WTC11 (cell line): Measurements from ENCODE around the gene CDCP1. TPM values are rescaled to one million over a fixed set of nuclear protein-coding genes. Genes with fewer than 3 reads are reported as not detected.

ENCODE experiments used
- ATAC-seq: fragments of 200-7000 bp; cut with Tn5 transposase; 2 replicates; pipeline ENCODE4 v1.10.0; 2021; ENCODE audit warnings: mild to moderate bottlenecking, moderate library complexity
- CTCF ChIA-PET: fragments of 300-600 bp; sonication (Branson Sonifier 250); formaldehyde crosslinking; loops from one replicate; lab custom pipeline; 2021; ENCODE audit warnings: antibody characterized with exemption; lab: Charles Lee
- POLR2A ChIA-PET: fragments of 350-600 bp; sonication (Branson Sonifier 250); formaldehyde crosslinking; loops from one replicate; lab custom pipeline; 2021; ENCODE audit warnings: antibody characterized with exemption; lab: Charles Lee
- DNase-seq: peaks from one replicate; pipeline ENCODE4 v3.0.0; 2021; ENCODE audit warnings: low spot score
- H3K27ac Mint-ChIP-seq: 2 replicates; pipeline ENCODE4 v1.8.0; 2021; ENCODE audit warnings: mixed read lengths
- H3K27me3 Mint-ChIP-seq: 2 replicates; pipeline ENCODE4 v1.8.0; 2021; ENCODE audit warnings: low read depth, mild to moderate bottlenecking, moderate library complexity, mixed read lengths
- H3K36me3 Mint-ChIP-seq: 2 replicates; pipeline ENCODE4 v1.8.0; 2021; ENCODE audit warnings: mixed read lengths
- H3K4me1 Mint-ChIP-seq: 2 replicates; pipeline ENCODE4 v1.8.0; 2022; ENCODE audit warnings: mixed read lengths
- H3K4me3 Mint-ChIP-seq: 2 replicates; pipeline ENCODE4 v1.8.0; 2021; ENCODE audit warnings: mild to moderate bottlenecking, moderate library complexity, mixed read lengths
- H3K9me3 Mint-ChIP-seq: 2 replicates; pipeline ENCODE4 v1.8.0; 2021; ENCODE audit warnings: mixed read lengths
- AR ChIP-seq: fragments of 250-450 bp; sonication (Bioruptor Pico); IDR thresholded peaks from 2 replicates; pipeline ENCODE4 v1.9.0; 2021; ENCODE audit warnings: mild to moderate bottlenecking
- ATF6 ChIP-seq: sonication (generic); formaldehyde crosslinking; IDR thresholded peaks from 2 replicates; pipeline ENCODE4 v1.8.1; 2023; ENCODE audit warnings: mild to moderate bottlenecking, missing genetic modification reagents
- ERG ChIP-seq: fragments of 250-450 bp; sonication (Bioruptor Pico); IDR thresholded peaks from 2 replicates; pipeline ENCODE4 v1.8.0; 2021; ENCODE audit warnings: mild to moderate bottlenecking
- ETV6 ChIP-seq: sonication (generic); formaldehyde crosslinking; IDR thresholded peaks from 2 replicates; pipeline ENCODE4 v1.8.1; 2022; ENCODE audit warnings: mild to moderate bottlenecking, missing genetic modification reagents
- FOXP4 ChIP-seq: sonication (generic); formaldehyde crosslinking; IDR thresholded peaks from 2 replicates; pipeline ENCODE4 v1.8.0; 2022; ENCODE audit warnings: mild to moderate bottlenecking, missing genetic modification reagents
- GABPB1 ChIP-seq: sonication (generic); formaldehyde crosslinking; IDR thresholded peaks from 2 replicates; pipeline ENCODE4 v1.8.1; 2023; ENCODE audit warnings: mild to moderate bottlenecking, missing genetic modification reagents
- GTF2I ChIP-seq: fragments of 250-450 bp; sonication (Bioruptor Pico); conservative IDR thresholded peaks from 2 replicates; pipeline ENCODE4 v1.4.0; 2021; ENCODE audit warnings: mild to moderate bottlenecking
- IRF2 ChIP-seq: sonication (generic); formaldehyde crosslinking; IDR thresholded peaks from 2 replicates; pipeline ENCODE4 v1.8.0; 2022; ENCODE audit warnings: low read depth, missing genetic modification reagents, borderline replicate concordance
- JUN ChIP-seq: sonication (generic); formaldehyde crosslinking; IDR thresholded peaks from 2 replicates; pipeline ENCODE4 v1.8.0; 2023; ENCODE audit warnings: mild to moderate bottlenecking, missing genetic modification reagents
- KAT7 ChIP-seq: sonication (generic); formaldehyde crosslinking; IDR thresholded peaks from 2 replicates; pipeline ENCODE4 v1.8.1; 2023; ENCODE audit warnings: missing genetic modification reagents, mild to moderate bottlenecking, borderline replicate concordance
- MAX ChIP-seq: sonication (generic); formaldehyde crosslinking; IDR thresholded peaks from 2 replicates; pipeline ENCODE4 v1.8.0; 2022; ENCODE audit warnings: mild to moderate bottlenecking, missing genetic modification reagents
- NFE2L1 ChIP-seq: sonication (generic); formaldehyde crosslinking; IDR thresholded peaks from 2 replicates; pipeline ENCODE4 v1.8.1; 2023; ENCODE audit warnings: missing genetic modification reagents
- NR1H2 ChIP-seq: sonication (generic); formaldehyde crosslinking; IDR thresholded peaks from 2 replicates; pipeline ENCODE4 v1.9.0; 2021; ENCODE audit warnings: mild to moderate bottlenecking, moderate library complexity, missing genetic modification reagents
- RELA ChIP-seq: sonication (generic); formaldehyde crosslinking; IDR thresholded peaks from 2 replicates; pipeline ENCODE4 v1.8.1; 2022; ENCODE audit warnings: missing genetic modification reagents, mild to moderate bottlenecking, borderline replicate concordance
- SP1 ChIP-seq: sonication (generic); formaldehyde crosslinking; conservative IDR thresholded peaks from 2 replicates; pipeline ENCODE4 v1.8.1; 2022; ENCODE audit warnings: missing genetic modification reagents
- TCF7 ChIP-seq: sonication (generic); formaldehyde crosslinking; IDR thresholded peaks from 2 replicates; pipeline ENCODE4 v1.8.0; 2022; ENCODE audit warnings: mild to moderate bottlenecking, low read depth, missing genetic modification reagents, moderate library complexity
- TP53 ChIP-seq: sonication (generic); formaldehyde crosslinking; IDR thresholded peaks from 2 replicates; pipeline ENCODE4 v1.8.1; 2023; ENCODE audit warnings: mild to moderate bottlenecking, missing genetic modification reagents
- USF1 ChIP-seq: sonication (generic); formaldehyde crosslinking; IDR thresholded peaks from 2 replicates; pipeline ENCODE4 v1.8.0; 2022; ENCODE audit warnings: mild to moderate bottlenecking, missing genetic modification reagents
- ZBTB43 ChIP-seq: sonication (generic); formaldehyde crosslinking; IDR thresholded peaks from 2 replicates; pipeline ENCODE4 v1.8.1; 2023; ENCODE audit warnings: mild to moderate bottlenecking, missing genetic modification reagents
- ZNF121 ChIP-seq: sonication (generic); formaldehyde crosslinking; IDR thresholded peaks from 2 replicates; pipeline ENCODE4 v1.8.0; 2023; ENCODE audit warnings: missing genetic modification reagents
- total RNA-seq: library from RNA; stranded (reverse); gene quantifications from 3 replicates; pipeline ENCODE4 v1.2.3, GENCODE V29; 2021

Gene CDCP1
- total RNA-seq, 1 experiment from 2014 or later = 14.6 TPM

- no peak for TF ChIP-seq GABPB1 (CRISPR knock-in tag)
- no peak for TF ChIP-seq ETV6 (CRISPR knock-in tag)
- no peak for TF ChIP-seq RELA
- TF ChIP-seq ERG (CRISPR knock-in tag) = no peak
- TF ChIP-seq, all 79 proteins: peak for 0
Measured at GRCh38 chr3:45183872-45184262, 37.7 kb upstream of the CDCP1 start (continued).

- DNase-seq (peak; percentile 19), ATAC-seq (peak; percentile 71)
- no peak for TF ChIP-seq IRF2 (CRISPR knock-in tag)
- peak; percentile 94 for TF ChIP-seq NFE2L1
- TF ChIP-seq MAX = 0 out of 2 replicates have a peak, but pooled peaks have one; percentile 42
- no peaks in the 10 kb centered on the region; the same call in 1 of the 2 replicates for H3K27me3 Mint-ChIP-seq
- H3K27ac Mint-ChIP-seq = peak overlapping the region; percentile 86
- ChIA-PET POLR2A (no interaction called here), CTCF (interaction anchor here (0.6 to 2.8 kb wide), 3 partner anchors 27 to 565 kb away, joined by 4 to 9 read pairs (median 5); no protein-coding TSS in a partner anchor)
- H3K36me3 Mint-ChIP-seq = no peaks in the 10 kb centered on the region
- H3K9me3 Mint-ChIP-seq = no peaks in the 10 kb centered on the region
- H3K4me1 Mint-ChIP-seq = peaks cover 18% of the 10 kb centered on the region
- no peak overlapping the region for H3K4me3 Mint-ChIP-seq
Measured at GRCh38 chr3:45182915-45183871, 37.0 kb upstream of the CDCP1 start.

- H3K27ac Mint-ChIP-seq = no peak overlapping the region
- DNase-seq = no peak
- no peak overlapping the region for H3K4me3 Mint-ChIP-seq
- TF ChIP-seq TCF7 (CRISPR knock-in tag) (no peak), FOXP4 (CRISPR knock-in tag) (no peak), GTF2I (no peak), SP1 (CRISPR knock-in tag) (no peak), USF1 (CRISPR knock-in tag) (no peak), AR (CRISPR knock-in tag) (no peak), ZBTB43 (CRISPR knock-in tag) (no peak), TP53 (no peak), ATF6 (CRISPR knock-in tag) (no peak), NR1H2 (CRISPR knock-in tag) (no peak), JUN (CRISPR knock-in tag) (no peak), ZNF121 (CRISPR knock-in tag) (no peak), KAT7 (no peak)
Measured at GRCh38 chr3:45181496-45181895, 35.3 kb upstream of the CDCP1 start.

More at GRCh38 chr3:45181496-45181895, 35.3 kb upstream of the CDCP1 start:
- Mint-ChIP-seq H3K9me3 (no peaks in the 10 kb centered on the region), H3K4me1 (peaks cover 18% of the 10 kb centered on the region), H3K36me3 (no peaks in the 10 kb centered on the region), H3K27me3 (no peaks in the 10 kb centered on the region; the same call in 1 of the 2 replicates)
- ChIA-PET POLR2A (no interaction called here), CTCF (interaction anchor here (1.2 kb wide), 1 partner anchor 29 kb away, joined by 4 read pairs; no protein-coding TSS in a partner anchor)
- no peak for ATAC-seq
